Cortex of kidney (tissue), 1 donor: ENCODE results near the gene ANAPC5.
"Not testable (repeated sequence)": the region's sequence is repeated elsewhere in the genome, so short reads cannot be mapped to it uniquely, and the experiment has no call there.

Source experiments
- DNase-seq: peaks from one replicate; lab custom pipeline; 2025; lab: John Stamatoyannopoulos, UW

Gene ANAPC5

GRCh38 chr12:121284551-121285390 lies 67.4 kb downstream of the ANAPC5 start:
- DNase-seq: no peak

DNA sequence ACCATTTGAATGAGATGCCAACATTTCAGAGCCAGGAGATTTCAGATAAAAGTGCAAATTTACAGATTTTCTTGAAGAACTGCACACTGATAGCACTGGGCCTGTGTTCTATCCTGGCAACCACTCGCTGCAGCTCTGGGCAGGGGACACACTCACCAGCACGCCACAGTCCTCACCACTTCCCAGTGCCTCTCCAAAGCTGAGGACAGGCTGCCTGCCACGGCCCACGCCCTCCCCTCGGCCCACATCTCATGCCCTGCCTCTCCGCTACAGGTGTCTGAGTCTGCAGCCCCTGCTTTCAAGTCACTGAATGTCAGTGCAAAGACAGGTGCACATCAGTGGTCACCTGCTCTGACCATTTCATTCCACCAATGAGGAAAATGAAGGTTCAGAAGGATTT lies 68.4 kb downstream of the ANAPC5 start:
- DNase-seq: no peak

DNA sequence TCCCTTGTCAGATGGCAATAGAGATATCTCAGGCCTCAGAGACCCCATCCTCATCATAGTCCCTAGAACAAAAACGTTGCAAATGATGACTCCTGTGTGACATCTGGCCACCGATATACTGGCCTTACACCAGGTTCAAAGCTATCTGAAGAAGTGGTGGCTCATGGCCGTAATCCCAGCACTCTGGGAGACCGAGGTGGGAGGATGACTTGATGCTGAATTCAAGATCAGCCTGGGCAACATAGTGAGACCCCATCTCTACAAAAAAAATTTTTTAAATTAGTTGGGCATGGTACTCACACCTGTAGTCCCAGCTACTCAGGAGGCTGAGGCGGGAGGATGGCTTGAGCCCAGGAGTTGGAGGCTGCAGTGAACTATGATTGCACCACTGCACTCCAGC lies 68.8 kb downstream of the ANAPC5 start:
- DNase-seq: no peak

DNA sequence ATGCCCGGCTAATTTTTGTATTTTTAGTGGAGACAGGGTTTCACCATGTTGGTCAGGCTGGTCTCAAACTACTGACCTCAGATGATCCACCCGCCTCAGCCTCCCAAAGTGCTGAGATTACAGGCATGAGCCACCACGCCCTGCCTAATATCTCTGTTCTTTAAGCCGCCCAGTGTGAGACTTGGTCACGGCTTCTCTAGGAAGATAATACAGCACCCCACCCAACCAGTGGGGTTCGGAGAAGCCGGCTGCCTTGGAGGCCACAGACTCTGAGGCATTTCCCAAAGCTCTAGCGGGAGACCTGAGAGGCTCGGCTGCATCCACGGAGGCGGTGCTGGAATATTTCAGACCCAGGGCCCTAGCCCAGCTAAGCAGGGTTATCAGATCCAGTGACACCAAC lies 69.3 kb downstream of the ANAPC5 start:
- DNase-seq: not testable (repeated sequence)

GRCh38 chr12:121282072-121282742 lies 70.0 kb downstream of the ANAPC5 start:
- DNase-seq: no peak

DNA sequence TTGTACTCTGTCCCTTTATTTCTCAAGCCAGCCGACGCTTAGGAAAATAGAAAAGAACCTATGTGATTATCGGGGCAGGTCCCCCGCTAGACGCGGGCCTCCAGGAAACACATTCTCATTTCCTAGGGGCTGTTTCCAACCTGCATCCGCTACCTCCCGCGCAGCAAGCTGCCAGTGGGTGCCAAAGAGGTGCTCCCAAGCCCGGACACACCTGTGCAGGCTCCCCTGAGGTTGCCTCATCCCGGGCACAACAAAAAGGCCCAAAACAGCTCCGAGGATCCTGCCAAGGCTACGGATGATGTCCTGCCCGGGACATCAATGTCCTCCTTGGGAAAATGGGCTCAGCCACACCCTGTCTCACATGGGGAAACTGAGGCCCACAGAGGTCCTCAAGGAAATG lies 71.1 kb downstream of the ANAPC5 start:
- DNase-seq: not testable (repeated sequence)

DNA sequence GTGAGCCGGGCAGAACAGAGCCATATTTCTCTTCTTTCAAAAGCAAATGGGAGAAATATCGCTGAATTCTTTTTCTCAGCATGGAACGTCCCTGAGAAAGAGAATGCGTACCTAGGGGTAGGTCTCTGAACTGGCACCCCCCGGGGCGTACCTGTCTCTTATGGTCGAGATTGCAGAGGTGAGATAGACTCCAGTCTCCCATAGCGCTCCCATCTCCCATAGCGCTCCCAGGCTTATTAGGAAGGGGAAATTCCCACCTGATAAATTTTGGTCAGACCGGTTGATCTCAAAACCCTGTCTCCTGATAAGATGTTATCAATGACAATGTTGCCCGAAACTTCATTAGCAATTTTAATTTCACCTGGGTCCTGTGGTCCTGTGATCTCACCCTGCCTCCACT lies 71.7 kb downstream of the ANAPC5 start:
- not testable (repeated sequence) for DNase-seq

DNA sequence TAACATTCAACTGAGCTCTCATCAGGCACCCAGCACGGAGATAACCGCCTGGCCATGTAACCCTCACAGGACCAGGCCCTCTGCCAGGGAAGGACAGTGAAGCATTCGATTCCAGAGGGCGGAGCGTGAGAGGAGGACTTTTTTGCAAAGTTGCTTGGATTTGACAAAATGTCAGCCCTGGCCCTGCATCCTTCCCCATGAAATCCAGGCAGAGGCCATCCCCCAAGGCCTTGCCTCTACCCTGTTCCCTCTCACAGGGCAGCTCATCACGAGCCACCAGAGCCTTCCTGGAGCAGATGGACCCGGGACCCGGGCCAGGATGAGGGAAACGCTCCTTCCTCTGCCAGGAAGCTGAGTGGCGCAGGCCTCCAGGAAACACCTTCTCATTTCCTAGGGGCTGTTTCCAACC lies 72.7 kb downstream of the ANAPC5 start:
- no peak for DNase-seq

DNA sequence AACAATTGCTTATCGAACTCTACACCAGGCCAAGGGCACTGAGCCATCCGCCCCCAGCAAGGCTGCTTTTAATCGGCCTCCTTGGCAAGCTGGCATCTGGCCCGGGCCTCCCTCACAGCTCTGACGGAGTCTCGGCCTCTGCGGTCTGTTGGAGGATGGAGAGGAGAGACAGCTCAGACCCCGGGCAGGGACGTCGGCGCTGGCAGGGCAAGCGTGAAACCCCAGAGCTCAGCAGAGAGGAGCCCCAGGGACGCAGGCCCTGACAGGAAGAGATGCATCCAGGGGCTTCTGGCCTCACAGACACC lies 73.2 kb downstream of the ANAPC5 start:
- no peak for DNase-seq

DNA sequence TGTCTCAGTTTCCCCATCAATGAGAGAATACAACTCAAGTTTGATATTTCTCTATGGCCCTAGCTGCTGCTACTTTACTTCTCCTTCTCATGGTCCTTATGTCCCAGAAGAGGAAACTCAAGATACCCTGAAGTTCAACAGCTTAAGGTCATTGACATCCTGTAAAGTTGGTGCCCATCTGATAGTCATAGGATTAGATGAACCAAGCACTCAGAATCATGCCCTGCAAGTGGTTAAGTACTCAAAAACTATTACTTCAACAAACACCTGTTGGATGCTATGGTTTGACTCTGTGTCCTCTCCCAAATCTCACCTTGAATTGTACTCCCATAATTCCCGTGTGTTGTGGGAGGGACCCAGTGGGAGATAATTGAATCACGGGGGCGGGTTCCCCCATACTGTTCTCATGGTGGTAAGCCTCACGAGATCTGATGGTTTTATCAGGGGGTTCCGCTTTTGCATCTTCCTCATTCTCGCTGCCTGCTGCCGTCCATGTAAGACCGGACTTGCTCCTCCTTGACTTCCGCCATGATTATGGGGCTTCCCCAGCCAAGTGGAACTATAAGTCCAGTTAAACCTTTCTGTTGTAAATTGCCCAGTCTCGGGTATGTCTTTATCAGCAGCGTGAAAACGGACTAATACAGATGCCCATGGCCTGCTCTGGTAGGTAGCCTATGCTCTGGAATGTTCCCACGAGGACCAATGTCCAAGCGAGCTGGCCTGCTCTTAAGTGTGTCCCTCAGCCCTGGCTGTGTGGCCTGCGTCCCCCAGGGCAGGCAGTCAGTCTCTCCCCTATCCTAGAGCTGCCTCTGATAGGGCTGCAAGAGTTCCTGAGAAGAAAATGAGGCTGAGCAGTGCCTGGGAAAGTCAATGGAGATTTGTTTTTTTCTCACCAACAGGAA lies 73.8 kb downstream of the ANAPC5 start:
- no peak for DNase-seq

- no peak for DNase-seq
Observed at GRCh38 chr12:121277374-121277759, 74.8 kb downstream of the ANAPC5 start.

- DNase-seq: no peak
Observed at GRCh38 chr12:121274036-121274763, 78.0 kb downstream of the ANAPC5 start.

DNA sequence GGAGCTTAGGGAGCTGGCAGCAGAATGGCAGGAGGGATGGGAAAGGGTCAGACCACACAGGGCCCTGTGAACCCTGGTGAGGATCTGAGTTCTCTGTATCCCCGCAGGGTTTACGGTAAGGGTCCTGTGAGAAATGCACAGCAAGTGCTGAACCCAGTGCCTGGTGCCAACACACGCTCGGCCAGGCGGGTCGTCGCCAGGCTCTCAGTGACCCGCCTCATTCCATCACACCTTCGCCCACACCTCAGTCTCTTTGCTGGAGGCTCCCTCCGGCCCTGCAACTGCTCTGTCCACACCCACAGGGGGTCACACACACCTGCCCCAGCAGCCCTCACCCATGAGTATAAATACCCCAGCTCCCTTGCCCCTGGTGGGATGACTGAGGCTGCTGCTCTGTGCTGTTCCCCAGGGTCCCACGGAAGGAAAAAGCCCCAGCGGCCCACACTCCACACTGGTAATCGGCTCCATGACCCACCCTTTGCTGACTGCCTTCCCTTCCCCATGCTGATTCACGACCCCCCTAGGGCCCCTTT lies 78.8 kb downstream of the ANAPC5 start:
- DNase-seq: no peak

DNA sequence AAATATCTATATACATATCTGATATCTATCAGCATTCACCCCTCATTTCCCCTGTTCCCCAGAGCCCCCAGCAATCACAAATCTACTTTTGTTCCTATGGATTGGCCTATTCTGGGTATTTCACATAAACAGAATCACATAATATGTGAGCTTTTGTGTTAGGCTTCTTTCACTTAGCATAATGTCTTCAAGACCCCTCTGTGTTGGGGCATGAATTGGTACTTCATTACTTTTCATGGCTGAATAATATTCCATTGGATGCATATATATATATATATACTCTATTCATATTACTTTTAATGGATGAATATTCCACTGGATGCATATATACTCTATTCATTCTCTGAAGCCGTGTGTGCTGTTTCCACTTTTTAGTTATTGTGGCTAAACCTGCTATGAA lies 84.4 kb downstream of the ANAPC5 start:
- no peak for DNase-seq

GRCh38 chr12:121264951-121265515 lies 87.2 kb downstream of the ANAPC5 start:
- DNase-seq: no peak

GRCh38 chr12:121264135-121264534 lies 88.1 kb downstream of the ANAPC5 start:
- no peak for DNase-seq

- DNase-seq: no peak
Observed at GRCh38 chr12:121263206-121263935, 88.8 kb downstream of the ANAPC5 start.

GRCh38 chr12:121261398-121261797 lies 90.8 kb downstream of the ANAPC5 start:
- no peak for DNase-seq

GRCh38 chr12:121260091-121260490 lies 92.1 kb downstream of the ANAPC5 start:
- no peak for DNase-seq

DNA sequence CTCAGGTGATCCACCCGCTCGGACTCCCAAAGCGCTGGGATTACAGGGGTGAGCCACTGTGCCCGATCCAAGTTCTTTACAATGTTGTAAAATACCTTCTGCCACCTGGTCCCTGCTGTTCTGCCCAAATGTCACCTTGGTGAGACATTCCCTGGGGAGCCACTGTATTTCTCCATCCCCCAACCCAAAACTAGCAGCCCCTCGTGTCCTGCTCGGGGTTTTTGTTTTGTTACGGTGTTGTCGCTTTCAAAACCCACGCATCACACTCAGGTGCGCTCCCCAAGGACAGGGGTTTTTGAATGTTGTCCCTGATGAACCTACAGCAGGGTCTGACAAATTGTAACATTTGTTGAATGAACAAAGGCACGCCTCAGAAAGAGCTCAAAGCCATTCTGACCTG lies 93.1 kb downstream of the ANAPC5 start:
- no peak for DNase-seq
